NCI-H2196 (cell line): Measurements from ENCODE around the gene SMIM14.
A peak's percentile ranks its signal among the peaks of the same experiment; 100 is the strongest.
"Not testable (repeated sequence)": the region's sequence is repeated elsewhere in the genome, so short reads cannot be mapped to it uniquely, and the experiment has no call there.

Source experiments
- DNase-seq: peaks from one replicate; lab custom pipeline; 2025; ENCODE audit not compliant: unreplicated experiment; lab: John Stamatoyannopoulos, UW

SMIM14 gene

GRCh38 chr4:39648213-39648612 lies 9.5 kb upstream of the SMIM14 start:
- no peak for DNase-seq

- no peak for DNase-seq
Measured at GRCh38 chr4:39642885-39643552, 4.4 kb upstream of the SMIM14 start.

GRCh38 chr4:39641451-39641850 lies 2.8 kb upstream of the SMIM14 start:
- DNase-seq = no peak

GRCh38 chr4:39637586-39638353 lies 895 bp downstream of the SMIM14 start:
- DNase-seq = peak; percentile 47

GRCh38 chr4:39637221-39637585 lies 1.5 kb downstream of the SMIM14 start:
- DNase-seq = no peak

GRCh38 chr4:39636531-39637184 lies 2.0 kb downstream of the SMIM14 start:
- no peak for DNase-seq

- no peak for DNase-seq
Measured at GRCh38 chr4:39635023-39635422, 3.6 kb downstream of the SMIM14 start.

GRCh38 chr4:39631700-39632079 lies 7.0 kb downstream of the SMIM14 start:
- no peak for DNase-seq

- DNase-seq = no peak
Measured at GRCh38 chr4:39627413-39627812, 11.3 kb downstream of the SMIM14 start.

GRCh38 chr4:39626913-39627312 lies 11.8 kb downstream of the SMIM14 start:
- no peak for DNase-seq

GRCh38 chr4:39626261-39626660 lies 12.4 kb downstream of the SMIM14 start:
- no peak for DNase-seq

- peak; percentile 9 for DNase-seq
Measured at GRCh38 chr4:39621582-39621981, 17.1 kb downstream of the SMIM14 start.

- DNase-seq = no peak
Measured at GRCh38 chr4:39620551-39621313, 17.9 kb downstream of the SMIM14 start.

- DNase-seq = no peak
Measured at GRCh38 chr4:39617534-39617933, 21.1 kb downstream of the SMIM14 start.

GRCh38 chr4:39616651-39617050 lies 22.0 kb downstream of the SMIM14 start:
- no peak for DNase-seq

- not testable (repeated sequence) for DNase-seq
Measured at GRCh38 chr4:39616112-39616511, 22.6 kb downstream of the SMIM14 start.

- no peak for DNase-seq
Measured at GRCh38 chr4:39614487-39615162, 24.0 kb downstream of the SMIM14 start.

GRCh38 chr4:39613093-39613656 lies 25.5 kb downstream of the SMIM14 start:
- DNase-seq = no peak

- no peak for DNase-seq
Measured at GRCh38 chr4:39609454-39609931, 29.2 kb downstream of the SMIM14 start.

GRCh38 chr4:39608451-39608850 lies 30.2 kb downstream of the SMIM14 start:
- DNase-seq = no peak
